Limb (tissue), 2 donors: ENCODE data around the gene RPGRIP1.
"Not testable (repeated sequence)": the region's sequence is repeated elsewhere in the genome, so short reads cannot be mapped to it uniquely, and the experiment has no call there.

Experiments used
- DNase-seq, 2 donors: peaks; one replicate each; pipeline ENCODE4 v3.0.0-alpha.2; 2016; ENCODE audit errors: extremely low spot score in 2 of 2

Gene RPGRIP1

GRCh38 chr14:21258005-21258888, 21.6 kb upstream of the RPGRIP1 start:
- no peak for DNase-seq

- no peak for DNase-seq
Measured at GRCh38 chr14:21258889-21259787, 20.7 kb upstream of the RPGRIP1 start.

GRCh38 chr14:21261824-21262223, 18.1 kb upstream of the RPGRIP1 start:
- no peak for DNase-seq

GRCh38 chr14:21262410-21262809, 17.5 kb upstream of the RPGRIP1 start:
- no peak for DNase-seq

GRCh38 chr14:21263284-21264024, 16.4 kb upstream of the RPGRIP1 start:
- no peak for DNase-seq

- DNase-seq = no peak
Measured at GRCh38 chr14:21264025-21264801, 15.7 kb upstream of the RPGRIP1 start.

- DNase-seq = no peak
Measured at GRCh38 chr14:21267431-21267845, 12.4 kb upstream of the RPGRIP1 start.

GRCh38 chr14:21267886-21268616, 11.8 kb upstream of the RPGRIP1 start:
- DNase-seq = no peak

GRCh38 chr14:21268617-21269251, 11.1 kb upstream of the RPGRIP1 start:
- peak in 1 of 2 donors; percentile 21 for DNase-seq

GRCh38 chr14:21269252-21270046, 10.4 kb upstream of the RPGRIP1 start, which contains the start of gene HNRNPC:
Gene HNRNPC (minus strand): TSS chr14:21269442. CDS start chr14:21234193, 35,249 bp downstream.
- DNase-seq = peak; percentile 99 to 100

- DNase-seq = not testable (repeated sequence)
Measured at GRCh38 chr14:21272661-21273060, 7.2 kb upstream of the RPGRIP1 start.

GRCh38 chr14:21275261-21275858, 4.5 kb upstream of the RPGRIP1 start:
- no peak for DNase-seq

- no peak for DNase-seq
Measured at GRCh38 chr14:21278632-21279031, 1.3 kb upstream of the RPGRIP1 start.

GRCh38 chr14:21281917-21282316, 2.0 kb downstream of the RPGRIP1 start:
- not testable (repeated sequence) for DNase-seq

GRCh38 chr14:21286516-21286915, 6.6 kb downstream of the RPGRIP1 start:
- DNase-seq = not testable (repeated sequence)

GRCh38 chr14:21287168-21287567, 7.3 kb downstream of the RPGRIP1 start:
- no peak for DNase-seq

- DNase-seq = not testable (repeated sequence)
Measured at GRCh38 chr14:21294026-21294425, 14.1 kb downstream of the RPGRIP1 start.

GRCh38 chr14:21298358-21298757, 18.5 kb downstream of the RPGRIP1 start:
- no peak for DNase-seq
